CD1c-positive myeloid dendritic cell (primary cell): Measurements from ENCODE around the gene RIN3.
"Not testable (repeated sequence)": the region's sequence is repeated elsewhere in the genome, so short reads cannot be mapped to it uniquely, and the experiment has no call there.

Experiments used
- DNase-seq: peaks from one replicate; pipeline ENCODE4 v3.0.0-alpha.2; 2016; ENCODE audit errors: extremely low spot score

The RIN3 gene

DNA sequence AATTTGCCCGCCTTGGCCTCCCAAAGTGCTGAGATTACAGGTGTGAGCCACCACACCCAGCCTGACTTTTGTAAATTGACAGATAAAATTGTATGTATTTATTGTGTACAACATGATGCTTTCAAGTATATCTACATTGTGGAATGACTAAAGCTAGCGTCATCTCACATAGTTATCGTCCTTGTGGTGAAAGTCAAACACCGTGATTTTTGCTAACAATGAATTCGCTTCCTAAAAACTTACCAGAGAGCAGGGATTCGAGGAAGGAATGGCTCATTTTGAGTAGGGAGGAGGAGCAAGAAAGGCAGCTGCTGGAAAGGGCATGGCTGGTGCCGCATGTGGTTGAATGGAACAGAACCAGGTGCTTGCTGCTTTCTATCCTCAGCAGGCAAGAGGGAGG, 149.5 kb downstream of the RIN3 start:
- DNase-seq, result no peak

DNA sequence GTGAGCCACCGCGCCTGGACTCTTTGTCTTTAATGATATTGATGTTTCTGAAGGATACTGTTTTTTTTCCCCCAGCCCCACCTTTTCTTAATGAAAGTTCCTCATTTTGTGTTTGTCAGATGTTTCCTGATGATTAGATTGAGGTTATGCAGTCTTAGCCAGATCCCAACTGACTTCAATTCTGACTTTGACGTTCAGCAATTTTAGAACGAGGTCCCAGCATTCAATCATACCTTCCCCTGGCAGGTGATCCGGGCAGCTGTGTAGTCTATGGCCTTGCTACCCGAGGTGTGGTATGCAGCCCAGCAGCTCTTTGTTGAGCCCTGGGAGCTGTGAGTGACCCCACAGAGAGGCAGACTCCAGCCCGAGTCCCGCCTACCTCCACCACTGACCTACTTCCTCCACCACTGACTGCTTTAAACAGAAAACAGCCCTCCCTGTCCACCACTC, 152.1 kb downstream of the RIN3 start:
- peak; percentile 53 for DNase-seq

DNA sequence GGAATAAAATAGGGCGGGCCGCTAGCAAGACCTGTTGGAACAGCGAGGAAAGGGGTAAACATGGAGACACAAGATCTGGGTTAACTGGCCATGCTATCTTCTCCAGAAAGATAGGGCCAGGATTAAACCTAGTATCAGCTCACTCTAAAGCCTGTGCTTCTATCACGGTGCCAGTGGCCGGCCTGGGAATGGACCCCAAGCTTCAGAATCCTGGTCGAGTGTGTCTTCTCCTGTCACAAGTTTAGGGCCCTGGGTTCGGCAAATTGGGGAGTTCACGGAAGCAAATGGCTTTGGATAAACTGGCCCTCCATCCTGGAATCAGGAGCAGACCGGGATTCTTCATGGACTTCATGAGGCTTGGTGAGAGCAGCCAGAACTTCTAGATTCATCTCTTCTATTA, 152.7 kb downstream of the RIN3 start:
- DNase-seq, result no peak

DNA sequence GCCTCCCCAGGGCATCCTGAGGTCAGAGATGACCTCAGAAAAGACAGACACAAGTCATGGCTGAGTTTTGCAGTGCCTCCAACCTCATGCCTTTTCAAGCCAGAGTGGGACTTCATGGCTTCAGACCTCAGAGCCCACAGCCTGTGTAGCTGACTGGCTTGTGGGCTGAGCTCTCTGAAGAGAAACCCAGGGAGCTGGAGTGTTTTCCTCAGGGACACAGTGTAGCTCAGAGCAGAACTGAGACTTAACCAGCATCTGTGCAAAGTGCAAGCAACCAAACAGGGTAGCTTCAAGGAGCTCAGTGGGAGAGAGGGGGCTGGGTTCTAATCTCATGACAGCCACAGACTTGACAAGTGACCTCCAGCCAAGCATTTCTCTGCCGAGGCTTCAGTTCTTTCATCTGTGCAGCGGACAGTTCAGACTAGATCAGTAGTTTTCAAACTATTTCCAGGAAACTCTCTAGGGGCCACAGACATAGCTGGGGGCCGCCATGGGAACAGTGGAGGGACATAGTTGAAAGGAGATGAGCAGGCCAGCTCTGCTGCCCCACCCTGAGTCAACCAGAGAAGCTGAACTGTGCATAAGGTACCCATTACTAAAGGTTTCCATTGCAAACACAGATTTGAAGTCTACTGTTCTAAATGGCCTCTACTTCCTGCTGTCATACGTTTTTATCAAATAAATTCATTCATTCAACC, 154.8 kb downstream of the RIN3 start:
- no peak for DNase-seq

DNA sequence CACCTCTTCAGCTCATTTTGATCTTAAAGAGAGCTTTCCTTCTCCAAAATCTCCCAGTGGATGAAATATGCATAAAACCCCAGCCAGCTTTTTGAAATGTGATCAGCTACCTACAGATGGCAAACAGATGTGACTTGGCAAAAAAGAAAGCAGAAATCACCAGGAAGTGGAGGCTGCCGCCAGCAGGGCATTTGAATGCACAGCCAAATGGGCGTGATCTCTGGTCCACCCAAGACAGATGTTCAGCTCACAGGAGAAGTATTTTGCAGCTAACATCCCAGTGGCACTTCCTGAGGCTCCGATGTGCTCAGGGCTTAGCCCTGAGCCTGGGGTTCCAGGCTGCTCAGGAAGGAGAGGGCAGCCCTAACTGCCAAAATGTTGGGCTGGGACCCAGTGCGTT, 156.6 kb downstream of the RIN3 start:
- peak; percentile 44 for DNase-seq

- DNase-seq, result no peak
Observed at GRCh38 chr14:92670643-92671366, 157.2 kb downstream of the RIN3 start.

- DNase-seq, result no peak
Observed at GRCh38 chr14:92673601-92674150, 160.1 kb downstream of the RIN3 start.

GRCh38 chr14:92675421-92675820, 161.8 kb downstream of the RIN3 start:
- DNase-seq, result peak; percentile 62

GRCh38 chr14:92675976-92676375, 162.4 kb downstream of the RIN3 start:
- peak; percentile 94 for DNase-seq

DNA sequence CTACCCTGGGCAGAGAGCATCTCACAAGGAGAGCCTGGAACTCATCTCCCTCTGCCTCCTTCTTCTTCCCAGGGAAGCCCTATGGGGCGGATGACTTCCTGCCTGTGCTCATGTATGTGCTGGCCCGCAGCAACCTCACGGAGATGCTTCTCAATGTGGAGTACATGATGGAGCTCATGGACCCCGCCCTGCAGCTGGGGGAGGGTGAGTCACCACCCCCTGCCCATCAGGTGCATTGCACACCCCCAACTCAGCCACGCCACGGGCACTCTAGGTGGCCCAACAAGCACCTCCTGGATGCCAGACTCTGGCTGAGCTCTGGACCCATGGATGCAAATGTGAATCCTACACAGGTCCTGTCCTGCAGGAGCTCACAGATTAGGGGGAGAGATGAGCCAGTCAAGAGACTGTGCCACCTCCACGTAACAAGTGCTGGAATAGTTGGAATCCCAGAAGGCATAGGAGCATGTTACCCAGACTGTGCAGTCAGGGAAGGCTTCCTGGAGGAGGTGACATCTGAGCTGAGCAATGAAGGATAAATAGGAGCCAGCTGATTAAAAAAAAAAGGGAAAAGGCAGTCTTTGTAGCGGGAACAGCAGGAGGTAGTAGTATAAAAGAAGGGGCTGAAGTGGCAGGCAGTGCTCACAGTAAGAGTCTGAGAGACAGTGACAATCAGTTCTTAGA, 163.0 kb downstream of the RIN3 start:
- no peak for DNase-seq

GRCh38 chr14:92677087-92677668, 163.6 kb downstream of the RIN3 start:
- DNase-seq, result peak; percentile 95

DNA sequence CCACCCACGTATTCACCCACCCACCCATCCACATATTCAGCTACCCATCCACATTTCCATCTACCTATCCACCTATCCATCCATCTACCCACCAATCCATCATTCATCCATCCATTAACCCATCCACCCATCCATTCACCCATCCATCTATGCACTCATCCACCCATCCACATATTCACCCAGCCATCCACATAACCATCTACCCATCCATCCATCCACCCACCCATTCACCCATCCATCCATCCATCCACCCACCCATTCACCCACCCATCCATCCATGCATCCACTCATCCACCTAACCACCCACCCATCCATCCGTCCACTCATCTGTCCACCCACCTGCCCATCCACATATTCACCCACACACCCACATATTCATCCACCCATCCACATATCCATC, 164.4 kb downstream of the RIN3 start:
- DNase-seq, result no peak

DNA sequence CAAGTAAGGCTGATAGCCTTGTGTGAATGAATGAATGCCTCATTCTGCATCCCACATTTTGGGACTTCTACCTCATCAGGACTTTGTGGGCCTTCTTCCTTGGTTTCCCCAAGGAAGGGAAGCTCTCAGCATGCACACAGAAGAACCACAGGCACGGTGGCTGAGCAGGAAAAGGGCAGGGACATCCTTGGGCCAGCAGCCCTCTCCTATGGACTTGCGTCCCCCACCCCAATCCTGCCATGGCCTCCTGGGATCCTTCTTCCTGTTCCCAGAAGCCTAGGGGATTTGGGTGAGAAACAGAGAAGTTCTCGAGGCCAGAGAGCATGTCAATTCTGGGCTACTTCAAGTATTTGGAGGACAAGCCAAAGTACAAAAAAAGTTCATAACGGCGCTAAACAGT, 165.2 kb downstream of the RIN3 start:
- DNase-seq, result no peak

- no peak for DNase-seq
Observed at GRCh38 chr14:92679246-92679645, 165.7 kb downstream of the RIN3 start.

GRCh38 chr14:92680330-92680729, 166.7 kb downstream of the RIN3 start:
- DNase-seq, result not testable (repeated sequence)

DNA sequence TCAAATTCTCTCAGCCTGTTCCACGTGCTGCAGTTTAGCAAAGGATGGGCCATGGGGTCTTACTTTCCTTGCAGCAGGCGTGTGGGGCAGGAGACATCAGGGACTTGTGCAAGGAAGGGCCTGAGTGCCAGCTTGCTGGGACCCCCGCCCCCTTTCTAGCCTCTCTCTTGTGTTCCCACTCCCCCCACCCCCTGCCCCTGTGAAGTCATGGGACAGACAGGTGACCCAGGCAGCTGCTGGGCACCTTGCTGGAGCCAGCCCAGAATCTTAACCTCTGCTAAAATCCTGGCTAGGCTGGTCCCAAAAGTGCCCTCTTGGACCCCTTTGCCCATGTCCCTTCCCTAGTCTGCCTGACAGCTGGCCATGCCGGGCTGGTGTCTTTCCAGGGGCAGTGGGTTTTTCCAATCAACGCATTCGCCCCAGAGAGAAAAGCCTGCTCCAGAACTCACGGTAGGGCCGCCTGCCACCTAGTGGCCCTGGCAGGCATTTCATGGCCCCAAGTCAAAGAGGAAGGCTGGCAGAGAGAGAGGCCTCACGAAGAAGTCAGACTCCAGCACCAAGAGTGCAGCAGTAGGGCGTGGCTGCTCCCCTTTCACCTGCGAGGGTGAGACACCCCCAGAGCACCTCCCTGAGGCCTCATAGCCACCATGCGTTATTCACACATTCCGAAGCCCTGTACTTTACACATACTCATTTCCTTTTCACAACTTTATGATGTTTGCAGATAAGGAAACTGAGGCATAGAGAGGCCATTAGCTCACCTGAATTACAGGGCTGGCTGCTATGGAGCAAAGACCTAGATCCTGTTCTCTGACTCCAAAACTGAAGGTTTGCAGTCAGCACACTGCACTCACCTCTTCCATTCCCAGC, 167.4 kb downstream of the RIN3 start:
- peak; percentile 87 for DNase-seq

- no peak for DNase-seq
Observed at GRCh38 chr14:92683041-92683440, 169.5 kb downstream of the RIN3 start.

DNA sequence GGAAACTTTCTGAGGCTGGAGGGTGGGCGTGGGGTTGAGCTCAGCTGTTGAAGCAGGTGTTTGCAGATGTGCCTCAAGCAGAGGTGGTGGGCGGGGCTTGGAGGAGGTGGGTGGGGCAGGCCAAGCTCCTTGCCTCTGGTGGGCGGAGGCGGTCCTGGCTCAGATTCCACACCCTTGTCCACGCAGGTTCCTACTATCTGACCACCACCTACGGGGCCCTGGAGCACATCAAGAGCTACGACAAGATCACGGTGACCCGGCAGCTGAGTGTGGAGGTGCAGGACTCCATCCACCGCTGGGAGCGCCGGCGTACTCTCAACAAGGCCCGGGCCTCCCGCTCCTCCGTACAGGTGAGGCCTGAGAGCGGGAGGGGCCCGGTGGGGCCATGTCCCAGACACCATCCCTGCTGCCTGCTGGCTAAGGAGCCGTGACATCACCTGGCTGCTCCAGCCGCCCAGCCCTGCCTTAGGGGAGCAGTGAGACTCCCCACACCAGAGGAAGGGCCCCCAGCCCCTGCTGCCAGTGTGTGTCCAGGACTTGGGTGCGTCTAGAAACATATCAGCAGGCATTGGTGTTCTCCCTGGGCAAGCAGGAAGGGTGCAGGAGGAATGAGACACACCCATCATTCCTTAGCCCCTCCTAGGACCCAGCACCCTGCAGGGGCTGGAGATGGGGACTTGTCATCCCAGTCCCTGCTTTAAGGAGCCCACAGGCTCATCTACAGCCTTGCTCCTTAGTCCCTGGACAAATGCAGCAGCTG, 171.4 kb downstream of the RIN3 start:
- no peak for DNase-seq

DNA sequence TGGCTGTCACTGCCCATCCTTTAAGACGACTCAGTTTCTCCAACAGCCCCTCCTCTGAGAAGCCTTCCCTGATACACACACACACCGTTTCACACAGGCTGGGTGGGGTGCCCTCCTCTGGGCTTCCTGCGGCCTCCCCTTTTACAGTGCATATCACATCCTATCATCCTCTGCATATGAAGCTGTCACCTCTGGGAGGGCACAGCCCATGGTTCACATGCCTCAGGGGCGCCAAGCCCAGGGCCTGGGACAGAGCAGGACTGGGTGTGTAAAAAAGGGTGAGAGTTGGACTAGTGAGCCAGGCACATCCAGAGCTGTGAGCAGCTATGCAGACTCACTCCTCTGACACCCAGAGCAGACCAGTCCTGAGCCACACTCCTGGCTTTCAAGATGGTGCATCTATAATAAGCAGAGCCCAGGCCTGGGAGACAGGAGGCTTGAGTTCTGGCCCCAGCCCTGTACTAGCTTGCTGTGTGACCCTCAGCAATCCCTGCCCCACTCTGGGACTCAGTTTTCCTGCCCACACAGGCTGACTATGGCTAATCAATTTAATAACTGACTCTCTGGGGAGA, 172.3 kb downstream of the RIN3 start:
- DNase-seq, result no peak

DNA sequence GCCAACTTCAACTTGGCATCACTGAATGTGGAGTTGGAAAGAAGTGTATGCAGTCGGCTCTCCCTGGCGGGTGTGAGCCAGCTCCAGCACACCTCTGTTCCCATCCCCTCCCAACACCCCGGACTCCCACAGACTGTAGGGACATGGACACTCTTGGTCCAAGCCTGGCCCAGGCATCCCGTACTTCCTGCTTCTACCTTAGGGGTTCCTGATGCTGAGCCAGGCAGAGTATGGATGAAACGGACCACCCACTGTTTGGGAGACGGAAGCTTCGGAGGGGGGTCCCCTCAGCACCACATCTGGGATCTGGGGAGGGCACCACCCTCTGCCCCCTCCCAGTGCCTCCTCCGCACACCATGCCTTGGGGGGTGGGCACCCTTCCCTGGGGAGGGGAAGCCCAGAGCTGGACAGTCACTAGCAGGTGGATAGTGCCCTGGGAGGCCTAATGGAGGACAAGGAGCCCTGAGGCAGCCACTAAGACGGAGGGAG, 172.9 kb downstream of the RIN3 start:
- no peak for DNase-seq
